Prostate gland (tissue), 2 donors: Measurements from ENCODE around the gene DOCK4.

Experiments
- CTCF ChIP-seq, 4 experiments: fragments of 200-600 bp in 2 of 4; fragments of 450-650 bp in 2 of 4; sonication (generic) in 2 of 4; IDR thresholded peaks; 1 replicate in 3 of 4; 2 replicates in 1 of 4; pipeline ENCODE4 v1.5.1; 2016 to 2019; ENCODE audit warnings: antibody characterized with exemption in 4 of 4, mild to moderate bottlenecking in 2 of 4, moderate library complexity in 2 of 4
- POLR2A ChIP-seq: fragments of 450-650 bp; IDR thresholded peaks from one replicate; pipeline ENCODE4 v1.6.1; 2016; ENCODE audit warnings: antibody characterized with exemption, mild to moderate bottlenecking
- POLR2AphosphoS5 ChIP-seq: sonication (generic); formaldehyde crosslinking; IDR thresholded peaks from one replicate; pipeline ENCODE4 v1.6.1; 2017; ENCODE audit warnings: antibody characterized with exemption

- TF ChIP-seq CTCF (IDR thresholded peaks at IDR 0.05) (no peak), POLR2A (no peak), POLR2AphosphoS5 (no peak)
Observed at GRCh38 chr7:112047421-112047820, 158.8 kb downstream of the DOCK4 start.
